Gastrocnemius medialis (tissue), 4 donors: ENCODE results near the gene SPRR2G.

Experiments
- POLR2A ChIP-seq, 2 donors: fragments of 450-650 bp; IDR thresholded peaks; one replicate each; pipeline ENCODE4 v1.6.1; 2017; ENCODE audit warnings: antibody characterized with exemption in 2 of 2, mild to moderate bottlenecking in 2 of 2, moderate library complexity in 2 of 2
- TF ChIP-seq, protein P1 (sequence below), 5 experiments: fragments of 450-650 bp in 3 of 5; fragments of 200-600 bp in 2 of 5; sonication (generic) in 2 of 5; IDR thresholded peaks in 4 of 5; conservative IDR thresholded peaks in 1 of 5; 1 replicate in 4 of 5; 2 replicates in 1 of 5; pipeline ENCODE4 v1.5.1; 2016 to 2019; ENCODE audit warnings: antibody characterized with exemption in 5 of 5, mild to moderate bottlenecking in 3 of 5, moderate library complexity in 3 of 5

- TF ChIP-seq, protein P1, sequence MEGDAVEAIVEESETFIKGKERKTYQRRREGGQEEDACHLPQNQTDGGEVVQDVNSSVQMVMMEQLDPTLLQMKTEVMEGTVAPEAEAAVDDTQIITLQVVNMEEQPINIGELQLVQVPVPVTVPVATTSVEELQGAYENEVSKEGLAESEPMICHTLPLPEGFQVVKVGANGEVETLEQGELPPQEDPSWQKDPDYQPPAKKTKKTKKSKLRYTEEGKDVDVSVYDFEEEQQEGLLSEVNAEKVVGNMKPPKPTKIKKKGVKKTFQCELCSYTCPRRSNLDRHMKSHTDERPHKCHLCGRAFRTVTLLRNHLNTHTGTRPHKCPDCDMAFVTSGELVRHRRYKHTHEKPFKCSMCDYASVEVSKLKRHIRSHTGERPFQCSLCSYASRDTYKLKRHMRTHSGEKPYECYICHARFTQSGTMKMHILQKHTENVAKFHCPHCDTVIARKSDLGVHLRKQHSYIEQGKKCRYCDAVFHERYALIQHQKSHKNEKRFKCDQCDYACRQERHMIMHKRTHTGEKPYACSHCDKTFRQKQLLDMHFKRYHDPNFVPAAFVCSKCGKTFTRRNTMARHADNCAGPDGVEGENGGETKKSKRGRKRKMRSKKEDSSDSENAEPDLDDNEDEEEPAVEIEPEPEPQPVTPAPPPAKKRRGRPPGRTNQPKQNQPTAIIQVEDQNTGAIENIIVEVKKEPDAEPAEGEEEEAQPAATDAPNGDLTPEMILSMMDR (IDR thresholded peaks at IDR 0.05 in 4 of 5, conservative IDR thresholded peaks at IDR 0.05 in 1 of 5) = no peak
- no peak for TF ChIP-seq POLR2A (IDR thresholded peaks at IDR 0.05)
Observed at GRCh38 chr1:153125536-153125935, 25.2 kb downstream of the SPRR2G start.
